Fibroblast of lung (primary cell): ENCODE results near the gene TASP1. TPM values are rescaled to one million over a fixed set of nuclear protein-coding genes. Genes with fewer than 3 reads are reported as not detected.

Source experiments
- DNase-seq, 2 donors: peaks; one replicate each; pipeline versions ENCODE4 v3.0.0 to v3.0.0-alpha.2; 2010; ENCODE audit warnings: low read depth in 2 of 2
- H2AFZ ChIP-seq: 2 replicates; pipeline ENCODE4 v1.5.1; 2012; ENCODE audit warnings: low read length, control low read depth, inconsistent platforms
- H3K27ac ChIP-seq: 2 replicates; pipeline ENCODE4 v1.5.1; 2011; ENCODE audit warnings: low read length, control low read depth; ENCODE audit not compliant: insufficient read depth
- H3K27me3 ChIP-seq: 2 replicates; pipeline ENCODE4 v1.5.1; 2011; ENCODE audit warnings: mild to moderate bottlenecking, low read length; ENCODE audit not compliant: control insufficient read depth, insufficient read depth
- H3K36me3 ChIP-seq: 2 replicates; pipeline ENCODE4 v1.5.1; 2011; ENCODE audit warnings: low read length; ENCODE audit not compliant: control insufficient read depth, insufficient read depth
- H3K4me1 ChIP-seq: 2 replicates; pipeline ENCODE4 v1.5.1; 2011; ENCODE audit warnings: low read length; ENCODE audit not compliant: control insufficient read depth, insufficient read depth; ENCODE audit errors: extremely low read depth
- H3K4me2 ChIP-seq: 2 replicates; pipeline ENCODE4 v1.5.1; 2011; ENCODE audit warnings: low read length, control low read depth; ENCODE audit not compliant: insufficient read depth; ENCODE audit errors: extremely low read depth
- H3K4me3 ChIP-seq, 4 experiments: fragments of 200-600 bp in 1 of 4; sonication (generic) in 1 of 4; replicated peaks in 1 of 4; 2 replicates each; pipeline ENCODE4 v1.5.1; 2011 to 2016; ENCODE audit warnings: low read length in 4 of 4, low read depth in 3 of 4, mild to moderate bottlenecking in 3 of 4, control low read depth in 2 of 4, inconsistent platforms in 1 of 4, mixed read lengths in 1 of 4; ENCODE audit not compliant: insufficient read depth in 1 of 4; ENCODE audit errors: control extremely low read depth in 1 of 4
- H3K79me2 ChIP-seq: 2 replicates; pipeline ENCODE4 v1.5.1; 2012; ENCODE audit warnings: mild to moderate bottlenecking, low read length, inconsistent platforms; ENCODE audit not compliant: control insufficient read depth, insufficient read depth
- H3K9ac ChIP-seq: 2 replicates; pipeline ENCODE4 v1.5.1; 2011; ENCODE audit warnings: mild to moderate bottlenecking, low read length, control low read depth; ENCODE audit not compliant: insufficient read depth
- H3K9me3 ChIP-seq: 2 replicates; pipeline ENCODE4 v1.5.1; 2012; ENCODE audit warnings: low read depth, low read length; ENCODE audit not compliant: control insufficient read depth, insufficient read depth
- H4K20me1 ChIP-seq: 2 replicates; pipeline ENCODE4 v1.5.1; 2011; ENCODE audit warnings: low read length; ENCODE audit not compliant: control insufficient read depth, insufficient read depth; ENCODE audit errors: extremely low read depth
- CTCF ChIP-seq, 2 donors: IDR thresholded peaks in 1 of 2; conservative IDR thresholded peaks in 1 of 2; 1 replicate in 1 of 2; 2 replicates in 1 of 2; pipeline ENCODE4 v1.5.1; 2011 to 2012; ENCODE audit warnings: low read length in 2 of 2, control low read depth in 1 of 2, inconsistent platforms in 1 of 2, low read depth in 1 of 2, mild to moderate bottlenecking in 1 of 2
- EZH2 ChIP-seq: IDR thresholded peaks from 2 replicates; pipeline ENCODE4 v1.5.1; 2012; ENCODE audit warnings: low read length, control low read depth, mild to moderate bottlenecking; ENCODE audit errors: missing control alignments
- polyA plus RNA-seq, 2 donors: library from polyadenylated mRNA; depleted of rRNA in 1 of 2; stranded (reverse) in 1 of 2; unstranded in 1 of 2; fragments of >200 nt; gene quantifications; 2 replicates each; pipeline ENCODE4 v1.2.1, GENCODE V29; 2011 to 2012; ENCODE audit warnings: missing spikeins in 1 of 2
- total RNA-seq: library from RNA; depleted of rRNA; stranded (reverse); fragments of >200 nt; gene quantifications from 2 replicates; pipeline ENCODE4 v1.2.1, GENCODE V29; 2014

Gene TASP1
- total and polyA plus RNA-seq, 2 donors (not counting 1 experiment from before 2014, with no cell fraction given), result 6.3 to 13.6 TPM

GRCh38 chr20:13404293-13404692 is 234.4 kb downstream of the TASP1 start:
- no peak for DNase-seq
- no peak for TF ChIP-seq CTCF (conservative IDR thresholded peaks at IDR 0.05 in 1 of 2, IDR thresholded peaks at IDR 0.05 in 1 of 2; ENCODE audit: low read depth in 1 of 2, low read length in 2 of 2)

GRCh38 chr20:13403453-13403852 is 235.3 kb downstream of the TASP1 start:
- TF ChIP-seq EZH2 (no peak), CTCF (conservative IDR thresholded peaks at IDR 0.05 in 1 of 2, IDR thresholded peaks at IDR 0.05 in 1 of 2; ENCODE audit: low read depth in 1 of 2, low read length in 2 of 2) (no peak)
- Histone ChIP-seq H3K27ac (no peak overlapping the region), H3K9ac (no peak overlapping the region), H3K4me1 (no peaks in the 10 kb centered on the region), H3K4me2 (no peak overlapping the region), H3K9me3 (no peaks in the 10 kb centered on the region), H3K36me3 (no peaks in the 10 kb centered on the region), H3K27me3 (no peaks in the 10 kb centered on the region), H3K4me3 (no peak overlapping the region), H2AFZ (no peak overlapping the region), H4K20me1 (no peaks in the 10 kb centered on the region), H3K79me2 (no peaks in the 10 kb centered on the region)
- no peak for DNase-seq

More at GRCh38 chr20:13404293-13404692, 234.4 kb downstream of the TASP1 start:
- no peak overlapping the region for H3K4me2 ChIP-seq
- no peak overlapping the region for H3K9ac ChIP-seq
- H3K79me2 ChIP-seq, result no peaks in the 10 kb centered on the region
- no peak overlapping the region for H3K27ac ChIP-seq
- no peaks in the 10 kb centered on the region for H4K20me1 ChIP-seq
- H3K9me3 ChIP-seq, result no peaks in the 10 kb centered on the region
- no peak overlapping the region for H2AFZ ChIP-seq
- no peaks in the 10 kb centered on the region for H3K4me1 ChIP-seq
- H3K4me3 ChIP-seq, result no peak overlapping the region
- H3K27me3 ChIP-seq, result no peaks in the 10 kb centered on the region
- no peaks in the 10 kb centered on the region for H3K36me3 ChIP-seq

- H3K9me3 ChIP-seq, result no peaks in the 10 kb centered on the region
- no peak for DNase-seq
- TF ChIP-seq CTCF (conservative IDR thresholded peaks at IDR 0.05 in 1 of 2, IDR thresholded peaks at IDR 0.05 in 1 of 2; ENCODE audit: low read depth in 1 of 2, low read length in 2 of 2) (no peak), EZH2 (no peak)
- H3K9ac ChIP-seq, result no peak overlapping the region
- no peak overlapping the region for H3K4me3 ChIP-seq
- H3K4me1 ChIP-seq, result no peaks in the 10 kb centered on the region
- H3K27me3 ChIP-seq, result no peaks in the 10 kb centered on the region
- H3K4me2 ChIP-seq, result no peak overlapping the region
- no peaks in the 10 kb centered on the region for H3K79me2 ChIP-seq
- no peaks in the 10 kb centered on the region for H3K36me3 ChIP-seq
- H4K20me1 ChIP-seq, result no peaks in the 10 kb centered on the region
- no peak overlapping the region for H2AFZ ChIP-seq
- no peak overlapping the region for H3K27ac ChIP-seq
These were observed 235.7 kb downstream of the TASP1 start for GRCh38 chr20:13402986-13403385.
